ENCODE results near the gene GMEB1. TPM values are rescaled to one million over a fixed set of nuclear protein-coding genes. Genes with fewer than 3 reads are reported as not detected.
"Not testable (repeated sequence)": the region's sequence is repeated elsewhere in the genome, so short reads cannot be mapped to it uniquely, and the experiment has no call there.

Gene GMEB1
- total RNA-seq, 4 donors from 2014 or later, result 2.4 to 37.4 (median 15.2) TPM

DNA sequence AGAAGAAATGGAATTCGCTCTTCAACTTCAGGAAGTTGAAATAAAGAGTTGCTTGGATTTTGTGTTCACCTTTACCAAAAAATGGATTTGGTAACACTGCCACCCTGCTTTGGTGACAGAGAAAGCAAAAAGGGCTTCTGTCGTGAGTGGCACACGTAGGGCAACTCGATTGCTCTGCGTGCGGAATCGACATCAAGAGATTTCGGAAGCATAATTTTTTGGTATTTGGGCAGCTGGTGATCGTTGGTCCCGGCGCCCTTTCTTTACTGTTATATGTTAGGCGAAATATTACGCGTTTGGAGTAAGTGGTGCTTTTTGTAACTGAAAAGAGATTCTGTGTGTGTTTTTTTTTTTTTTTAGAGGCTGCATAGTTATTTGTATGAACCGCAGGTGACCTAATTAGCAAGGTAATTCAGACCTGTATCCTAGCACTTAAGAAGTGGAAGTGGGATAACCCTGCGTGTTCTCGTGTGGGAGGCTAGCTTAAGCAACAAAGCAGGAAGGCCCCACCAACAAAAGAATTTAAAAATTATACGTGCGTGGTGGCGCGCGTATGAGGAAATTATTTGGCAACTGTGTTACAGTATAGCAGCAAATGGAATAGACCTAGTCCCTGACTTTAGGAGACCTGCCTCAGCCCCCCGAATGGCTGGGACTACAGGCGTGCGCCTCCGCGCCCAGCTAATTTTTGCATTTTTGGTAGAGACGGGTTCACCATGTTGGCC, 19.9 kb upstream of the GMEB1 start, which contains the start of gene RNU11:
RNU11 (plus strand) TSS at position 127 of the 725 bp plus-strand sequence.
- Histone ChIP-seq H3K36me3 (no peaks in the 10 kb centered on the region), H3K27me3 (no peaks in the 10 kb centered on the region), H3K4me1 (peaks cover 3 to 4% of the 10 kb centered on the region in 2 donors), H3K27ac (peak within 1 kb of the TSS; percentile 90 to 95), H3K4me3 (peak within 1 kb of the TSS; percentile 28 to 39), H3K9me3 (no peaks in the 10 kb centered on the region)
- intact Hi-C loops (cut with DNase I; ENCODE audit: low total_unique reads), result no loop called here
- TF ChIP-seq, protein P1, sequence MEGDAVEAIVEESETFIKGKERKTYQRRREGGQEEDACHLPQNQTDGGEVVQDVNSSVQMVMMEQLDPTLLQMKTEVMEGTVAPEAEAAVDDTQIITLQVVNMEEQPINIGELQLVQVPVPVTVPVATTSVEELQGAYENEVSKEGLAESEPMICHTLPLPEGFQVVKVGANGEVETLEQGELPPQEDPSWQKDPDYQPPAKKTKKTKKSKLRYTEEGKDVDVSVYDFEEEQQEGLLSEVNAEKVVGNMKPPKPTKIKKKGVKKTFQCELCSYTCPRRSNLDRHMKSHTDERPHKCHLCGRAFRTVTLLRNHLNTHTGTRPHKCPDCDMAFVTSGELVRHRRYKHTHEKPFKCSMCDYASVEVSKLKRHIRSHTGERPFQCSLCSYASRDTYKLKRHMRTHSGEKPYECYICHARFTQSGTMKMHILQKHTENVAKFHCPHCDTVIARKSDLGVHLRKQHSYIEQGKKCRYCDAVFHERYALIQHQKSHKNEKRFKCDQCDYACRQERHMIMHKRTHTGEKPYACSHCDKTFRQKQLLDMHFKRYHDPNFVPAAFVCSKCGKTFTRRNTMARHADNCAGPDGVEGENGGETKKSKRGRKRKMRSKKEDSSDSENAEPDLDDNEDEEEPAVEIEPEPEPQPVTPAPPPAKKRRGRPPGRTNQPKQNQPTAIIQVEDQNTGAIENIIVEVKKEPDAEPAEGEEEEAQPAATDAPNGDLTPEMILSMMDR (IDR thresholded peaks at IDR 0.05), result peak in 1 of 4 experiments; percentile 7
- TF ChIP-seq POLR2A (IDR thresholded peaks at IDR 0.05), result peak; percentile 90 to 96
- DNase-seq, result peak; percentile 83 to 93

DNA sequence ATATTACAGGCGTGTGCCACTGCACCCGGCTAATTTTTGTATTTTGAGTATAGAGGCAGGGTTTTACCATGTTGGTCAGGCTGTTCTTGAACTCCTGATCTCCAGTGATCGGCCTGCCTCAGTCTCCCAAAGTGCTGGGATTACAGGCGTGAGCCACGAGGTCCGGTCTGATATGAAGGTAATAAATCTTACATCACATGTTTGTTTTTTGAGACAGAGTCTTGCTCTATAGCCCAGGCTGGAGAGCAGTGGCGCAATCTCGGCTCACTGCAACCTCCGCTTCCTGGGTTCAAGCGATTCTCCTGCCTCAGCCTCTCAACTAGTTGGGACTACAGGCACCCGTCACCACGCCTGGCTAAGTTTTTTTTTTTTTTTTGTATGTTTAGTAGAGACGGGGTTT, 15.5 kb upstream of the GMEB1 start:
- H3K4me3 ChIP-seq; intact Hi-C loops (cut with DNase I; ENCODE audit: low total_unique reads); H3K27ac ChIP-seq; H3K9me3 ChIP-seq; H3K4me1 ChIP-seq; H3K27me3 ChIP-seq; H3K36me3 ChIP-seq; DNase-seq: not testable (repeated sequence)

DNA sequence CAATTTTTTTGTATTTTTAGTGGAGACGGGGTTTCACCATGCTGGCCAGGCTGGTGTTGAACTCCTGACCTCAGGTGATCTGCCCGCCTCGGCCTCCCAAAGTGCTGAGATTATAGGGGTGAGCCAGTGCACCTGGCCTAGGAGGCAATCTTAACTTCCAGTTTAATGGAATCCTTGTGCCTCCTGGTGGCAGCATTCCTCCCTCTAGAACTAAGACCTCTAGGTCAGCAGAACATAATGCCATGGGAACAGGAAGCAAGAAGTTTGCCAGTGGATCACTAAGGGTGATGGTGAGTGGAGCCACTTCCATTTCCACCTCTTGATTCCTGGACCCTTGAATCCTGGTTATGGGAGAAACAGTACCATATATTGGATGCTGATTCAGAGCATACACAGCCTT, 14.7 kb upstream of the GMEB1 start:
- H3K4me3 ChIP-seq; H3K27me3 ChIP-seq; H3K9me3 ChIP-seq; intact Hi-C loops (cut with DNase I; ENCODE audit: low total_unique reads); DNase-seq; H3K4me1 ChIP-seq; H3K27ac ChIP-seq; H3K36me3 ChIP-seq: not testable (repeated sequence)

DNA sequence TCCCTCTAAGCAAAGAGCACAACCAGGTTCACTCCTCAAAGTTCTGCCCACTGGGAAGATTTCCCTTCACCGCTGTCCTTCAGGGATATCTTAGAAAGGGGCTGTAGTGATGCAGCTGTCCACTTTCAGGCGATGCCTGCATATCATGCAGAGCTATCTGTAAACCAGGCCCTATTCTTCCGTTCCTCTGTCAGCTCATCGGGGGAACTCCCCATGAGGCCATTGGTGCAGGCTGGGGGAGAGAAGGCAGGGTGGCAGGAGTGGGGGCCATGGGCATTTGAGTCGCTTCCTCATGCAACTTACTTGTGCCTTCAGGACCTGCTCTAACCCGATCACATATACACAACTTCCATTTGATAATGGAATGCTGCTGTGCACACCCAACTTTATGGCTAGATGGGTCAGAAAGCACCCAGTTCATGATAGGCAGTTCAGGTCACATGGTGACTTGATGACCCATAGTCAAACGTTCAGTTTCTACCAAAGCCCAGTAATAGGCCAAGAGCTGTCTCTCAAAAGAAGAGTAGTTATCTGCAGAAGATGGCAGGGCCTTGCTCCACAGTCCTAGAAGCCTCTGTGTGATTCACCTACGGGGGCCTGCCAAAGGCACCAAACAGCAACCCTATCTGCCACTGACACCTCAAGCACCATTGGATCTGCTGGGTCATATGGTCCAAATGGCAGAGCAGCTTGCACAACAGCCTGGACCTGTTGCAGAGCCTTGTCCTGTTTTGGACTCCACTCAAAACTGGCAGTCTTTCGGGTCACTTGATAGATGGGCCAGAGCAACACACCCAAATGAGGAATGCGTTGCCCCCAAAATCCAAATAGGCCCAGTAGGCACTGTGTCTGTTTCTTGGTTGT, 12.9 kb upstream of the GMEB1 start:
- intact Hi-C loops (cut with DNase I; ENCODE audit: low total_unique reads); H3K27ac ChIP-seq; H3K4me1 ChIP-seq; DNase-seq; H3K4me3 ChIP-seq; H3K27me3 ChIP-seq; H3K36me3 ChIP-seq; H3K9me3 ChIP-seq: not testable (repeated sequence)

DNA sequence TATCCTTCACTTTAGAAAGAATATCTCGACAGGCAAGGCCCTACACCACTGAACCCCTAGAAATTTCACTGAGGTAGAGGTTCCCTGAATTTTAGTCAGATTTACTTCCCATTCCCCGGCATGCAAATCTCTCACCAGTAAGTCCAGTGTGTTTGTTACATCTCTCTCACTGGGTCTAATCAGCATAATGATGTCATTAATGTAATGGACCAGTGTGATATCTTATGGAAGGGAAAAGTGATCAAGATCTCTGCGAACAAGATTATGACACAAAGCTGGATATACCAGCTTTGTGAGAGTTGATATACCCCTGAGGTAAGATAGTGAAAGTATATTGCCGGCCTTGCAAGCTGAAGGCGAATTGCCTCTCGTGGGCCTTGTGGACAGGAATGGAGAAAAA, 12.2 kb upstream of the GMEB1 start:
- Histone ChIP-seq H3K4me3 (no peak overlapping the region), H3K9me3 (no peaks in the 10 kb centered on the region), H3K4me1 (no peaks in the 10 kb centered on the region), H3K27me3 (no peaks in the 10 kb centered on the region), H3K27ac (no peak overlapping the region), H3K36me3 (no peaks in the 10 kb centered on the region)
- no peak for DNase-seq
- TF ChIP-seq, protein P1 (IDR thresholded peaks at IDR 0.05), result no peak
- TF ChIP-seq POLR2A (IDR thresholded peaks at IDR 0.05), result no peak
- intact Hi-C loops (cut with DNase I; ENCODE audit: low total_unique reads), result no loop called here

DNA sequence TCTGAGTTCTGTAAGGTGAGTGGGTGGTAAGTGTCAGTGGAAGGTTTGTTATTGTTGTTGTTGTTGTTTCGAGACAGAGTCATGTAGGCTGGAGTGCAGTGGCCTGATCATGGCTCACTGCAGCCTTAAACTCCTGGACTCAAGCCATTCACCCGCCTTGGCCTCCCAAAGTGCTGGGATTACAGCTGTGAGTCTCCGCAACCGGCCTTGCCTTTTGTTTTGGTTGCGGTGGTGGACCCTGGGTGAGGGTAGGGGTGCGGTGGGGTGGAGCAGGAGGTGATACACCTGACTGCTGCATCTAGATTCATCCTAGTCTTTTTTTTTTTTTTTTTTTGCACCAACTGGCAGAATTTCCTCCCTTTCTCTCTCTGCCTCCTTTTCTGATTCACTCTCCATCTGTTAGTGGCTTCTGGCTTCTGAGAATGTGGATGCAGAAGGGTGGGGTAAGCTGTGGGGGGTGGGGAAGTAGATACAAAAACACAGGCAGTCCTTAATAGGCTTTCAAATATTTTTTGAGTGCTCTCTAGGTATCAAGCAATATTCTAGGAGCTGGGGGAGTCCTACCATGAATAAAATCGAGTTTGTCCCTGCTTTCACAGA, 4.6 kb upstream of the GMEB1 start:
- no peak for TF ChIP-seq POLR2A (IDR thresholded peaks at IDR 0.05)
- intact Hi-C loops (cut with DNase I; ENCODE audit: low total_unique reads), result loop anchor here (10.0 kb wide), 1 partner anchor 71 kb away; the partner anchor contains the start of gene YTHDF2
- DNase-seq, result no peak

DNA sequence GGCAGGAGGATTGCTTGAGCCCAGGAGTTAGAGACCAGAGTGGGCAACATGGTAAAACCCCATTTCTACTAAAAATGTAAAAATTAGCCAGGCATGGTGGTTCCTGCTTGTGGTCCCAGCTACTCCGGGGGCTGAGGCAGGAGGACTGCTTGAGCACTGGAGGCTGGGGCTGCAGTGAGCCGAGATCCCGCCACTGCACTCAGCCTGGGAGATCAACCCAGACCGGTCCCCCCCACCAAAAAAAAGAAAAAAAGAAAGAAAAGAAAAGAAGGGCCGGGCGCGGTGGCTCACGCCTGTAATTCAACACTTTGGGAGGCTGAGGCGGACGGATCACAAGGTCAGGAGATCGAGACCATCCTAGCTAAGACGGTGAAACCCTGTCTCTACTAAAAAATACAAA, 1.8 kb upstream of the GMEB1 start:
- no peak for DNase-seq
- Histone ChIP-seq H3K4me1 (no peaks in the 10 kb centered on the region), H3K27me3 (no peaks in the 10 kb centered on the region), H3K4me3 (no peak overlapping the region), H3K9me3 (no peaks in the 10 kb centered on the region), H3K36me3 (no peaks in the 10 kb centered on the region), H3K27ac (no peak overlapping the region)
- TF ChIP-seq POLR2A (IDR thresholded peaks at IDR 0.05), result no peak
- TF ChIP-seq, protein P1 (IDR thresholded peaks at IDR 0.05), result no peak
- intact Hi-C loops (cut with DNase I; ENCODE audit: low total_unique reads), result loop anchor here (10.0 kb wide), 1 partner anchor 68 kb away; the partner anchor contains the start of gene YTHDF2

More for the DNA sequence above, 4.6 kb upstream of the GMEB1 start:
- Histone ChIP-seq H3K9me3 (no peaks in the 10 kb centered on the region), H3K27ac (no peak overlapping the region), H3K4me1 (no peaks in the 10 kb centered on the region), H3K36me3 (no peaks in the 10 kb centered on the region), H3K27me3 (no peaks in the 10 kb centered on the region), H3K4me3 (no peak overlapping the region)

Data from uterus (tissue), 4 donors.